Activated T-helper 17 cell treated with anti-CD3 and anti-CD28 coated beads, Interleukin-2, amount 50 U/mL, for 72 hours (primary cell): Measurements from ENCODE around the gene AASDH. TPM values are rescaled to one million over a fixed set of nuclear protein-coding genes. Genes with fewer than 3 reads are reported as not detected.

ENCODE experiments used
- ATAC-seq: fragments of 150-1000 bp; cut with Tn5 transposase; replicated peaks from 2 replicates; pipeline ENCODE4 v1.10.0; 2021; ENCODE audit warnings: mild to moderate bottlenecking, moderate library complexity
- H3K27ac Mint-ChIP-seq: one replicate; pipeline ENCODE4 v1.8.0; 2022; ENCODE audit warnings: mixed read lengths
- H3K27me3 Mint-ChIP-seq: one replicate; pipeline ENCODE4 v1.8.0; 2022; ENCODE audit warnings: mixed read lengths
- H3K36me3 Mint-ChIP-seq: one replicate; pipeline ENCODE4 v1.8.0; 2022; ENCODE audit warnings: low read depth, mild to moderate bottlenecking, mixed read lengths
- H3K4me1 Mint-ChIP-seq: one replicate; pipeline ENCODE4 v1.8.0; 2022; ENCODE audit warnings: mixed read lengths
- H3K4me3 Mint-ChIP-seq: one replicate; pipeline ENCODE4 v1.8.0; 2022; ENCODE audit warnings: mild to moderate bottlenecking, mixed read lengths
- H3K9me3 Mint-ChIP-seq: one replicate; pipeline ENCODE4 v1.8.0; 2022; ENCODE audit warnings: mixed read lengths
- total RNA-seq, 2 donors: library from RNA; stranded (reverse); gene quantifications; one replicate each; pipeline ENCODE4 v1.2.3, GENCODE V29; 2022

AASDH gene
- total RNA-seq, 2 donors from 2014 or later = 10.3 to 16.3 TPM

GRCh38 chr4:56301181-56301996 lies 85.9 kb downstream of the AASDH start:
- H3K9me3 Mint-ChIP-seq = no peaks in the 10 kb centered on the region
- peaks cover 5% of the 10 kb centered on the region for H3K27me3 Mint-ChIP-seq
- ATAC-seq = peak; percentile 94
- H3K36me3 Mint-ChIP-seq = no peaks in the 10 kb centered on the region
- no peak overlapping the region for H3K27ac Mint-ChIP-seq
- peak overlapping the region; percentile 70 for H3K4me3 Mint-ChIP-seq
- H3K4me1 Mint-ChIP-seq = peaks cover 7% of the 10 kb centered on the region

DNA sequence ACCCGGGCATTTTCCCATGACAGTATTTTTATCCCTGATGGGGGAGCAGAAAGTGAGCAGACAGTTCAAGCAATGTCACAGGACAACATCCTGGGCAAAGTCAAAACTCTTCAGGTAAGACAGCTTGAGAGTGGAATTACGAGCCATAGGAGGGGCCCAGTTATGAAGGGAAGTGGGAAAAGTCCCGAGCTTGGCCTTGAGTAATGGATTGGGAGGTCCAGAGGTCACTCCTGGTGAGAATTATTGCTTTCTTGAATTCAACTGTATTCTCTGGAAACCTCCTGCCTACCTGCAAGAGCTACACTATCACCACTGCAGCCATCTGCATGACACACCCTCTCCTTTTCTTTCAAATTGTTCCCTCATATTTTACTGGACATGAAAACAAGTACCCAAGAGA lies 89.1 kb downstream of the AASDH start:
- no peak overlapping the region for H3K4me3 Mint-ChIP-seq
- peaks cover under 1% of the 10 kb centered on the region for H3K27me3 Mint-ChIP-seq
- no peaks in the 10 kb centered on the region for H3K36me3 Mint-ChIP-seq

DNA sequence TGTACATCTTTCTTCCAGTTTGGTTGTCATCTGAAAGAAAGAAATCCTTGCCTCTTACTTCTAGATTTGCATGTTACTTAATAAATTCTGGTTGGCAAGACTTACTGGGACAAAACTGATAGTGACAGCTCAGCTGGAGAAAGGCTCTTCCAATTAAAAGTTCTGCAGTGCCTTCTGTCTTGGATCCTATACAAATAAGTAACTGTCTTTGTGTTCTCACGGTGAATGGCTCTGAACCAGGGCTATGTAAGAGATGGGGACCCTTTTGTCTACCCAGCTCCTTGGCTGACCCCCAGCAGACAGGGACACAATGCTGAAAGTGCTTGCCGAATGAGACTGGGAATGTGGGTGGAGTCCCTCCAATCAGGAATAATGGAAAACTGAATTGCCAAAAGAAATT lies 89.5 kb downstream of the AASDH start:
- H3K36me3 Mint-ChIP-seq = no peaks in the 10 kb centered on the region

More for the DNA sequence above, 89.1 kb downstream of the AASDH start:
- H3K4me1 Mint-ChIP-seq = peaks cover 7% of the 10 kb centered on the region
- H3K9me3 Mint-ChIP-seq = peaks cover under 1% of the 10 kb centered on the region
- ATAC-seq = no peak
- no peak overlapping the region for H3K27ac Mint-ChIP-seq

GRCh38 chr4:56296526-56296925 lies 90.8 kb downstream of the AASDH start:
- H3K36me3 Mint-ChIP-seq = no peaks in the 10 kb centered on the region
- ATAC-seq = no peak

More for the DNA sequence above, 89.5 kb downstream of the AASDH start:
- Mint-ChIP-seq H3K9me3 (peaks cover 4% of the 10 kb centered on the region), H3K4me1 (peaks cover 7% of the 10 kb centered on the region), H3K4me3 (no peak overlapping the region), H3K27me3 (peaks cover 4% of the 10 kb centered on the region), H3K27ac (no peak overlapping the region)
- ATAC-seq = no peak

DNA sequence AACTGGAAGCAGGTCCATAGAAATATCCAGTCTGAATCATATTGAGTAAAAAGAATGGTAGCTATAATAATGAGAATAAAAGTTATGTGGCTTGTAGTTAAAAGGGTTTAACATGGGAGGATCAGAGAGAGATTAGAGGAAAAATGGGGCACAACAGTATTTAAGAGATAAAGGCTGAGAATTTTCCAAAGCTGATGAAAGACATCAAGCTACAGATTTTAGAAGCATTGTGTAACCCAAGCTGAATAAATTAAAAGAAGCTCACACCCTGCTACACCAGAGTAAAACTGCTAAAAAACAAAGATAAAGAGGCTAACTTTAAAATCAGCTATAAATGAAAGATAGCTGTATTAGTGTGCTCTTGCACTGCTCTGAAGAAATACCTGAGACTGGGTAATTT lies 94.2 kb downstream of the AASDH start:
- Mint-ChIP-seq H3K27ac (no peak overlapping the region), H3K9me3 (peaks cover 4% of the 10 kb centered on the region), H3K4me1 (peaks cover 10% of the 10 kb centered on the region), H3K36me3 (no peaks in the 10 kb centered on the region), H3K27me3 (peaks cover 10% of the 10 kb centered on the region), H3K4me3 (no peak overlapping the region)
- ATAC-seq = no peak

More at GRCh38 chr4:56296526-56296925, 90.8 kb downstream of the AASDH start:
- Mint-ChIP-seq H3K9me3 (peaks cover 4% of the 10 kb centered on the region), H3K4me3 (no peak overlapping the region), H3K27ac (no peak overlapping the region), H3K4me1 (peaks cover 7% of the 10 kb centered on the region), H3K27me3 (peaks cover 4% of the 10 kb centered on the region)

- Mint-ChIP-seq H3K4me3 (peak overlapping the region; percentile 50), H3K36me3 (no peaks in the 10 kb centered on the region), H3K27me3 (peaks cover 10% of the 10 kb centered on the region), H3K9me3 (peaks cover 4% of the 10 kb centered on the region), H3K27ac (no peak overlapping the region), H3K4me1 (peaks cover 10% of the 10 kb centered on the region)
- ATAC-seq = peak; percentile 11
Measured at GRCh38 chr4:56289934-56290333, 97.4 kb downstream of the AASDH start.

- no peak for ATAC-seq
- Mint-ChIP-seq H3K9me3 (peaks cover 4% of the 10 kb centered on the region), H3K27ac (no peak overlapping the region), H3K27me3 (peaks cover 10% of the 10 kb centered on the region), H3K4me3 (no peak overlapping the region), H3K36me3 (no peaks in the 10 kb centered on the region), H3K4me1 (peaks cover 10% of the 10 kb centered on the region)
Measured at GRCh38 chr4:56288663-56289062, 98.6 kb downstream of the AASDH start.

Other genes with a start within 250 kb of the AASDH start
- gene PPAT, start 48.1 kb upstream of the AASDH start, total RNA-seq = 10 to 100 TPM; 38.5 to 50.1 TPM
- 100 to 1,000 TPM; 284 to 360 TPM for gene PAICS, start 48.8 kb upstream of the AASDH start, total RNA-seq
- gene SRP72, start 80.1 kb upstream of the AASDH start, total RNA-seq = 100 to 1,000 TPM; 125 to 162 TPM
- gene ARL9, start 118.3 kb upstream of the AASDH start, total RNA-seq = under 1 TPM; 0.24 to 0.37 TPM